ENCODE results near the gene SDE2.
A peak's percentile ranks its signal among the peaks of the same experiment; 100 is the strongest.
"Not testable (repeated sequence)": the region's sequence is repeated elsewhere in the genome, so short reads cannot be mapped to it uniquely, and the experiment has no call there.

Gene SDE2

GRCh38 chr1:225974454-225974853, 24.7 kb downstream of the SDE2 start:
- no peak for ATAC-seq

- ATAC-seq = no peak
Observed at GRCh38 chr1:225973158-225973557, 26.0 kb downstream of the SDE2 start.

GRCh38 chr1:225972344-225973152, 26.6 kb downstream of the SDE2 start:
- no peak for ATAC-seq

- not testable (repeated sequence) for ATAC-seq
Observed at GRCh38 chr1:225970592-225971157, 28.5 kb downstream of the SDE2 start.

GRCh38 chr1:225969751-225970150, 29.4 kb downstream of the SDE2 start:
- ATAC-seq = not testable (repeated sequence)

- ATAC-seq = no peak
Observed at GRCh38 chr1:225965231-225965630, 33.9 kb downstream of the SDE2 start.

- ATAC-seq = no peak
Observed at GRCh38 chr1:225963735-225964530, 35.2 kb downstream of the SDE2 start.

GRCh38 chr1:225962440-225962975, 36.6 kb downstream of the SDE2 start:
- peak; percentile 56 to 63 for ATAC-seq

GRCh38 chr1:225961659-225962439, 37.3 kb downstream of the SDE2 start:
- ATAC-seq = no peak

- no peak for ATAC-seq
Observed at GRCh38 chr1:225958041-225958440, 41.1 kb downstream of the SDE2 start.

GRCh38 chr1:225954753-225955152, 44.4 kb downstream of the SDE2 start:
- ATAC-seq = no peak

GRCh38 chr1:225953315-225953714, 45.8 kb downstream of the SDE2 start:
- no peak for ATAC-seq

GRCh38 chr1:225950905-225951497, 48.1 kb downstream of the SDE2 start:
- ATAC-seq = no peak

- ATAC-seq = no peak
Observed at GRCh38 chr1:225949041-225949440, 50.1 kb downstream of the SDE2 start.

GRCh38 chr1:225946803-225947202, 52.3 kb downstream of the SDE2 start:
- no peak for ATAC-seq

- no peak for ATAC-seq
Observed at GRCh38 chr1:225946082-225946620, 53.0 kb downstream of the SDE2 start.

GRCh38 chr1:225945564-225945963, 53.6 kb downstream of the SDE2 start:
- no peak for ATAC-seq

- peak in 1 of 2 donors; percentile 51 for ATAC-seq
Observed at GRCh38 chr1:225944951-225945350, 54.2 kb downstream of the SDE2 start.

GRCh38 chr1:225944387-225944786, 54.8 kb downstream of the SDE2 start:
- no peak for ATAC-seq

- ATAC-seq = no peak
Observed at GRCh38 chr1:225943582-225943981, 55.6 kb downstream of the SDE2 start.

GRCh38 chr1:225942574-225942973, 56.6 kb downstream of the SDE2 start:
- no peak for ATAC-seq

GRCh38 chr1:225941942-225942222, 57.3 kb downstream of the SDE2 start:
- no peak for ATAC-seq

Measured in activated CD4-positive, CD25-positive, alpha-beta regulatory T cell treated with anti-CD3 and anti-CD28 coated beads, Interleukin-2, amount 50 U/mL, for 24 hours (primary cell).